Stimulated activated CD4-positive, alpha-beta T cell treated with anti-CD3 and anti-CD28 coated beads, Interleukin-4, amount 100 ng/mL, for 1 hour (primary cell): ENCODE data around the gene CHIA.
A peak's percentile ranks its signal among the peaks of the same experiment; 100 is the strongest.
"Not testable (repeated sequence)": the region's sequence is repeated elsewhere in the genome, so short reads cannot be mapped to it uniquely, and the experiment has no call there.

ENCODE experiments used
- DNase-seq: peaks from one replicate; pipeline ENCODE4 v3.0.0-alpha.2; 2020

CHIA gene

GRCh38 chr1:111286912-111287311 lies 3.7 kb upstream of the CHIA start:
- no peak for DNase-seq

GRCh38 chr1:111289371-111289770 lies 1.3 kb upstream of the CHIA start:
- DNase-seq, result no peak

DNA sequence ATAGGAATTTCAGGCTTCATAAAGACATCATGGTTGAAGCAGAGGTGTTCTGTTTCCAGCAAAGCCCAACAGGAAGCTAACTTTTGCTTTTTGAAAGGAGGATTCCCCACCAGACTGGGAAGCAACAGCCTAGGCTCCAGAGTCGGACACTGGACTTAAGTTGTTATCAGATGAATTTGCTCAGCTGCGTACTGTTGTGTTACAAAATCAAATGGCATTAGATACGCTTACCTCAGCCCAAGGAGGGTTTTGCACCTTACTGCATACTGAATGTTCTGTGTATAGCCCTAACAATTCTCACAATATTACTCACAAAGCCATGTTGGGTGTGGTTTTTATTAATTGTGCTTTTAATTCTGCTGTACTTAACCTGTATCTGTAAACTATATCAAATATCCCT lies 547 bp upstream of the CHIA start:
- DNase-seq, result no peak

DNA sequence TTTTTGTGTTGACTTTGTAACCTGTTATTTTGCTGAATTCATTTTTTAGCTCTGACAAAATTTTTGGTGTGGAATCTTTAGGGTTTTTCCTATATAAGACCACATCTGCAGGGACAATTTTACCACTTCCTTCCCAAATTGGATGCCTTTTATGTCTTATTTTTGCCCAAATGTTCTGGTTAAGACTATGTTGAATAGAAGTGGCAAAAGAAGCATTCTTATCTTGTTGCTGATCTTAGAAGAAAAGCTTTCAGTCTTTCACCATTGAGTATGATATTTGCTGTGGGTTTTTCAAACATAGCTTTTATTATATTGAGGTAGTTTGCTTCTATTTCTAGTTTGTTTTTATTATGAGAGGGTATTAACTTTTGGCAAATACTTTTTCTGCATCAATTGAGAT lies 3.7 kb downstream of the CHIA start:
- no peak for DNase-seq

- DNase-seq, result no peak
Observed at GRCh38 chr1:111302374-111302773, 11.7 kb downstream of the CHIA start.

DNA sequence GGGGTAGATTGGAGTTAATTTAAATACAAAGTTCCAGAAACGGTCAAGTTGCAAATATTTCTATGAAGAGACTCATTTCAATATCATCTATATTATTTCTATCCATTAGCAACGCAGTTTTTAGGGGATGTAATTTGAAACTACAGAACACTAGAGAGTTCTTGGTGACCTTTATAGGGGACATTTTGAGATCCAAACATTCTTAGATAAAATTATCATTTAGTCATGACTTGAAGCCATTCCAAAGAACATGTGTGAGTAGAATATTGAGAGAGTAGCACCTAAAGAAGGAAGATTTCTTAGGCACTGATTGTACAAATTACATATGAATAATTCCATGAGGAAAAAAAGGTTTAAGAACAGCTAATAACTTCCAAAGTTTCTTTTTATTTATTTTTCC lies 19.0 kb downstream of the CHIA start:
- no peak for DNase-seq

- DNase-seq, result no peak
Observed at GRCh38 chr1:111318523-111318922, 27.9 kb downstream of the CHIA start.

- DNase-seq, result no peak
Observed at GRCh38 chr1:111320066-111320879, 29.6 kb downstream of the CHIA start.

DNA sequence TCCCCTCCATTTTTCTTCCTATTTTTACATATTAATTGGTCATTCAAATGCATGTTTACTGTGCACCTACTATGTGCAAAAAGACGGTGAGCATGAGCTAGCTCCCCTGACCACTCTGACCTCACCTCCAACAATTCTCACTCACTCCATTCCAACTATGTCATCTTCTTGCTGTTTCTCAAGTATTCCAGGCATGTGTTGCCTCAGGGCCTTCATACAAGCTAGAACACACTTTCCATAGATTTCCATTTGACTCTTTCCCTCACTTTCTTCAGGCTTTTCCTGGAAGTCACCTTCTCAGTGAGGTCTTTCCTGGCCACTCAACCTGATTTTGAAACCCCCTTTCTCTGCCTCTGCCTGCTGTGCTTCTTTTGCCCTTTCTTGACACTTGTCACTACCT lies 32.6 kb downstream of the CHIA start:
- no peak for DNase-seq

- DNase-seq, result no peak
Observed at GRCh38 chr1:111332190-111332589, 41.5 kb downstream of the CHIA start.

- DNase-seq, result peak; percentile 50
Observed at GRCh38 chr1:111334169-111334568, 43.5 kb downstream of the CHIA start.

GRCh38 chr1:111335214-111335877 lies 44.7 kb downstream of the CHIA start:
- DNase-seq, result not testable (repeated sequence)

DNA sequence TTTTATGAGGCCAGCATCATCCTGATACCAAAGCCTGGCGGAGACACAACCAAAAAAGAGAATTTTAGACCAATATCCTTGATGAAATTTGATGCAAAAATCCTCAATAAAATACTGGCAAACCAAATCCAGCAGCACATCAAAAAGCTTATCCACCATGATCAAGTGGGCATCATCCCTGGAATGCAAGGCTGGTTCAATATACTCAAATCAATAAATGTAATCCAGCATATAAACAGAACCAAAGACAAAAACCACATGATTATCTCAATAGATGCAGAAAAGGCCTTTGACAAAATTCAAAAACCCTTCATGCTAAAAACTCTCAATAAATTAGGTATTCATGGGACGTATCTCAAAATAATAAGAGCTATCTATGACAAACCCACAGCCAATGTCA lies 48.2 kb downstream of the CHIA start:
- DNase-seq, result not testable (repeated sequence)

DNA sequence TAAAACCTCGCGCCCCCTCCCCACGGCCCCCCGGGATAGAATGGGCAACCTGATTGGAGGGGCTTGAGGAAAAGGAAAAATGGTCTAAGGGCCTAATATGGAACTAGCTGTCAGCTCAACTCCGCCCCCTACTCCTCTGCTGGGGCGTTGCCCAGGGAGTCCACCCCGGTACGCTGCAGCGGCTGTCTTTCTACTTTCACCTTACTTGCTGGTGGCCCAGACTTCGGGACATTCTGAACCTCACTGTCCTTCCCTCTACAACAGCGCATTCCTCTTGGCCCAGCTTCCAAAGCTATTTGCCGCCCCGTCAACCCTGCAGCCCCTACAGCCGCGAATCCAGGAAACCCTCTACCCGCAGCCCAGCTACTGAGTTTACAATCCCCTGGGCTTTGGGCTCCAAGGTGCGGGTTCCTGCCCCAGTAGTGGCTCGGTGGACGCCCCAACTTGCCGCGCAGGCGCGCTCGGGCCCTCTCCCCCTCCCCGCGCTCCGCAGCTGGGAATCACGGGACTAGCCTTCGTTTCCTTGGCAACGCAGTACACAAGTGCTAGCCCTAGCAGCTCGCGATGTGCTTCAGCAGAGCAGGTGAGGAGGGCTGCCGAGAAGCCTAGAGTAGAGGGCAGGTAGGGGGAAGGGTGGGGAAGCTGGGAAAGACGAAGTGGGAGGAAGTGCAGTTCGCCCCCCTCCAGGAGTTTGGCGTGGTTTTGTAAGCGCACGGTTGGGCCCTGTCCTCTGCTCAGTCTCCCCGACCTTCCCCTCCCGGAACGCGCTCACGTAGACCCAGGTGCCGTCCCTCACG lies 55.6 kb downstream of the CHIA start:
- DNase-seq, result peak; percentile 78

DNA sequence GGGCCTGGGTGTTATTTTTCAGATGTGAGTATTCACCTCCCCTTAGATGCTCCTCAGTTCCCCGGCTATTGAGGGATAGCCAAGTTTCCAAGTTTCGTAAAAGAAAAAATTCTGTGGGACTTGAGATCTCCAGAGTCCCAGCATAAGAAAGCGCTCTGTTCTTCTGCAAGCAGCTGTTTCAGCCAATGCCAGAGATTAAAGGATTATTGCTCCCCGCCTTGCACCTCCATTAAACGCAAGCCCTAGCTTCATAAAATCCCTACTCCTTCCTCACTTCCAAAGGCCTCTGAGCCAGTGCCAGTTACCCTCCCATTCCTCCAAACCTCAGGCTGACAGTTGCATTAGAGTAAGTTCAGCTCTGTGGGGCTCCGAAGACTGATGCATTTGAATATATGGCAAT lies 56.4 kb downstream of the CHIA start:
- no peak for DNase-seq

DNA sequence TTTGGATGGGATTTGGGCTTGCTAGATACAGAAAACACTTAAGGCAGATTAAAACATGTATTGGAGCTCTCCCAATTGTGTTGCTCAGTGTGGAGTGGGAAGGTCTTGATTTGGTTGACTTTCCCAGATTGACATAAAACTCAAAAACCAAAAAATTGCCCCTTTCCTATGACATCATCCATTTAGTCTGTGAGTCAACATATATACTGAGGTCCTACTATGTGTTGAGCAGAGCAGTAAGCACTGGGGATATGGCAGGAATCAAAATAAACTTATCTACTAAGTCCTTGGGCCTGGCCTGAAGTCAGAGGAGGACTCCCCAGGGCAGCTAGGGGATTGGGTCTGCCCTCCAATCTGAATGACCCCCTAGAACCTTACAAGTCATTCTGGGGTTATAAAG lies 61.0 kb downstream of the CHIA start:
- DNase-seq, result no peak

- no peak for DNase-seq
Observed at GRCh38 chr1:111354584-111354983, 63.9 kb downstream of the CHIA start.

GRCh38 chr1:111358964-111359363 lies 68.3 kb downstream of the CHIA start:
- DNase-seq, result no peak

- no peak for DNase-seq
Observed at GRCh38 chr1:111359376-111359775, 68.7 kb downstream of the CHIA start.

DNA sequence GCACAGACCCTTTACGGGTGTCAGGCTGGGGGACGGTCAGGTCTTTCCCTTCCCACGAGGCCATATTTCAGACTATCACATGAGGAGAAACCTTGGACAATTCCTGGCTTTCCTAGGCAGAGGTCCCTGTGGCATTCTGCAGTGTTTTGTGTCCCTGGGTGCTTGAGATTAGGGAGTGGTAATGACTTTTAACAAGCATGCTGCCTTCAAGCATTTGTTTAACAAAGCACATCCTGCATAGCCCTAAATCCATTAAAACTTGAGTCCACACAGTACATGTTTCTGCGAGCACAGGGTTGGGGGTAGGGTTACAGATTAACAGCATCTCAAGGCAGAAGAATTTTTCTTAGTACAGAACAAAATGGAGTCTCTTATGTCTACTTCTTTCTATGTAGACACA lies 69.6 kb downstream of the CHIA start:
- not testable (repeated sequence) for DNase-seq

- no peak for DNase-seq
Observed at GRCh38 chr1:111361761-111362160, 71.1 kb downstream of the CHIA start.

GRCh38 chr1:111364690-111365089 lies 74.0 kb downstream of the CHIA start:
- DNase-seq, result no peak

GRCh38 chr1:111366256-111366655 lies 75.6 kb downstream of the CHIA start:
- DNase-seq, result no peak

- no peak for DNase-seq
Observed at GRCh38 chr1:111369177-111369576, 78.5 kb downstream of the CHIA start.
